Heart right ventricle (tissue), 16 donors: Measurements from ENCODE around the gene MUC2. TPM values are rescaled to one million over a fixed set of nuclear protein-coding genes. Genes with fewer than 3 reads are reported as not detected.

Experiments
- ATAC-seq, 8 donors: fragments of 200-7000 bp; cut with Tn5 transposase; one replicate each; pipeline ENCODE4 v1.9.1; 2020; ENCODE audit warnings: mild to moderate bottlenecking in 8 of 8, moderate library complexity in 8 of 8, moderate number of reproducible peaks in 1 of 8
- DNase-seq, 2 donors: peaks; one replicate each; pipeline ENCODE4 v3.0.0-alpha.2; 2020
- H3K27ac ChIP-seq, 10 donors: fragments of 200-600 bp; sonication (generic) in 2 of 10; one replicate each; pipeline versions ENCODE4 v1.5.0 to v1.8.0; 2020 to 2022; ENCODE audit warnings: mild to moderate bottlenecking in 3 of 10
- H3K27me3 ChIP-seq, 7 donors: fragments of 200-600 bp; one replicate each; pipeline ENCODE4 v1.8.0; 2021 to 2022; ENCODE audit warnings: mild to moderate bottlenecking in 2 of 7
- H3K36me3 ChIP-seq, 9 donors: fragments of 200-600 bp; sonication (generic) in 1 of 9; one replicate each; pipeline versions ENCODE4 v1.5.0 to v1.8.0; 2020 to 2022; ENCODE audit warnings: mild to moderate bottlenecking in 2 of 9
- H3K4me1 ChIP-seq, 9 donors: fragments of 200-600 bp; sonication (generic) in 1 of 9; one replicate each; pipeline versions ENCODE4 v1.5.0 to v1.8.0; 2020 to 2022; ENCODE audit warnings: mild to moderate bottlenecking in 4 of 9
- H3K4me3 ChIP-seq, 10 donors: fragments of 200-600 bp; sonication (generic) in 2 of 10; one replicate each; pipeline versions ENCODE4 v1.5.0 to v1.8.0; 2020 to 2022; ENCODE audit warnings: mild to moderate bottlenecking in 7 of 10, moderate library complexity in 2 of 10
- H3K9me3 ChIP-seq, 11 donors: fragments of 200-600 bp in 10 of 11; sonication (generic) in 2 of 11; one replicate each; pipeline versions ENCODE4 v1.5.0 to v1.8.0; 2013 to 2022; ENCODE audit warnings: mild to moderate bottlenecking in 2 of 11, control low read depth in 1 of 11, moderate library complexity in 1 of 11
- CTCF ChIP-seq, 9 donors: fragments of 200-600 bp; sonication (generic) in 2 of 9; IDR thresholded peaks; one replicate each; pipeline versions ENCODE4 v1.5.0 to v1.8.0; 2021 to 2022; ENCODE audit warnings: antibody characterized with exemption in 9 of 9, mild to moderate bottlenecking in 5 of 9, moderate library complexity in 1 of 9
- WGBS, 2 donors: extraction: QIAGEN DNeasy Blood & Tissue Kit; methylation state at CpG; one replicate each; pipeline ENCODE4 v1.1.7; 2013; ENCODE audit warnings: inconsistent platforms in 1 of 2; 5-methylcytosine and 5-hydroxymethylcytosine counted together
- intact Hi-C, 10 donors: fragments of 100-400 bp; cut with DNase I; formaldehyde crosslinking; loops; one replicate each; pipeline versions ENCODE4 v1.11.1 to v1.14.2; 2022
- polyA plus RNA-seq, 2 donors: library from polyadenylated mRNA; stranded (reverse); fragments of 200-250 nt; gene quantifications; one replicate each; pipeline ENCODE4 v1.2.3, GENCODE V29; 2013
- total RNA-seq, 10 donors: library from RNA; stranded (reverse); fragmentation: NEBNext Ultra II Directional in 3 of 10; extraction: Animal tissue kit (Norgen Biotek cat#: 25700) in 3 of 10; gene quantifications; one replicate each; pipeline versions ENCODE4 v1.2.1 to v1.2.4, GENCODE V29; 2021 to 2023
- donor health status: Arrhythmogenic right ventricular cardiomyopathy.
- donor health status: ischemic (EF 13 %, LVEDD 7.1; RV severe dilation, severe dysfunction).
- donor health status: healthy with polysubstance abuse.
- donor health status: DM: no; HTN: yes; CAD: no.
- donor health status: DM: no; HTN: no; CAD: no.
- donor health status: ischemic (EF 25% LVEDD 6.9; RV normal size, moderate dysfunction).
- donor health status: ischemic (EF 25% LVEDD 5.7; RV mildly dilated, moderate dysfunction).
- donor health status: healthy.
- donor health status: DM: yes; HTN: yes; CAD: no.
- donor health status: Ischemic cardiomyopathy.
- donor health status: ischemic (EF 35%, LVEDD 5.7; RV mildly dilated, moderate dysfunction).
- donor health status: nonischemic (EF 11% LVEDD 7.7; RV severe dilation, severe dysfunction).
- donor health status: DM: yes; HTN: yes; CAD: no.
- donor health status: PGD.
- donor health status: ischemic (EF 29% LVEDD 5.4; RV normal size, mild dysfunction).
- donor health status: nonischemic (EF 23%, LVEDD 6.1; RV moderate dilation, normal function).

MUC2 gene
- total and polyA plus RNA-seq, 12 donors, result 0.03 TPM; not detected in 11

- intact Hi-C loops, result no loop called here
- Histone ChIP-seq H3K36me3 (no peaks in the 10 kb centered on the region), H3K9me3 (no peaks in the 10 kb centered on the region), H3K27me3 (peaks cover 0 to 7% (median 0%) of the 10 kb centered on the region in 7 donors), H3K27ac (no peak overlapping the region), H3K4me3 (no peak overlapping the region), H3K4me1 (no peaks in the 10 kb centered on the region)
- ATAC-seq (peak in 1 of 8 donors; percentile 9), DNase-seq (peak in 1 of 2 donors; percentile 13)
- WGBS, 2 donors, result 76 to 78% methylated on average over 34 of the region's 34 CpGs
- no peak for TF ChIP-seq CTCF (IDR thresholded peaks at IDR 0.05)
Observed at GRCh38 chr11:1083621-1084551, 9.2 kb downstream of the MUC2 start.

- DNase-seq (no peak), ATAC-seq (no peak)
- no peak for TF ChIP-seq CTCF (IDR thresholded peaks at IDR 0.05)
- H3K27me3 ChIP-seq, result peaks cover 0 to 7% (median 0%) of the 10 kb centered on the region in 7 donors
- WGBS, 2 donors, result 72 to 77% methylated on average over 47 to 49 of the region's 49 CpGs
- H3K4me3 ChIP-seq, result no peak overlapping the region
- H3K9me3 ChIP-seq, result no peaks in the 10 kb centered on the region
- intact Hi-C loops, result no loop called here
- no peaks in the 10 kb centered on the region for H3K36me3 ChIP-seq
- no peaks in the 10 kb centered on the region for H3K4me1 ChIP-seq
- H3K27ac ChIP-seq, result no peak overlapping the region
Observed at GRCh38 chr11:1084561-1085439, 10.1 kb downstream of the MUC2 start.

GRCh38 chr11:1085440-1086170 lies 10.9 kb downstream of the MUC2 start:
- intact Hi-C loops, result no loop called here
- Histone ChIP-seq H3K36me3 (no peaks in the 10 kb centered on the region), H3K27me3 (peaks cover 0 to 7% (median 0%) of the 10 kb centered on the region in 7 donors), H3K27ac (no peak overlapping the region), H3K4me3 (no peak overlapping the region), H3K4me1 (no peaks in the 10 kb centered on the region), H3K9me3 (no peaks in the 10 kb centered on the region)
- ATAC-seq, result peak in 1 of 8 donors; percentile 14
- TF ChIP-seq CTCF (IDR thresholded peaks at IDR 0.05), result no peak
- WGBS, 2 donors, result 84 to 85% methylated on average over 24 to 26 of the region's 26 CpGs
- peak in 1 of 2 donors; percentile 5 for DNase-seq
